OCI-LY1 (cell line): Measurements from ENCODE around the gene BICD1.

Experiments
- H2AFZ ChIP-seq: fragments of 200-600 bp; sonication (generic), shearing (Covaris generic); 2 replicates; pipeline ENCODE4 v1.6.0; 2014; ENCODE audit warnings: antibody characterized with exemption, mild to moderate bottlenecking, low read length
- H3F3A ChIP-seq: fragments of 200-600 bp; sonication (generic), shearing (Covaris generic); 2 replicates; pipeline ENCODE4 v1.6.0; 2014; ENCODE audit warnings: mild to moderate bottlenecking, antibody characterized with exemption, low read length, moderate library complexity; ENCODE audit not compliant: insufficient read depth
- H3K27ac ChIP-seq: fragments of 200-600 bp; sonication (generic); 2 replicates; pipeline ENCODE4 v1.5.1; 2014; ENCODE audit warnings: low read length, mixed run types, mild to moderate bottlenecking, low read depth; ENCODE audit not compliant: poor library complexity, severe bottlenecking
- H3K27me3 ChIP-seq: fragments of 200-600 bp; sonication (generic); 2 replicates; pipeline ENCODE4 v1.6.0; 2014; ENCODE audit warnings: antibody characterized with exemption, mild to moderate bottlenecking, low read length, moderate library complexity; ENCODE audit not compliant: insufficient read depth
- H3K36me3 ChIP-seq: fragments of 200-600 bp; sonication (generic); 2 replicates; pipeline ENCODE4 v1.6.1; 2014; ENCODE audit warnings: mild to moderate bottlenecking, antibody characterized with exemption, low read length, moderate library complexity, mixed read lengths; ENCODE audit not compliant: insufficient read depth
- H3K4me1 ChIP-seq: fragments of 200-600 bp; sonication (generic); 2 replicates; pipeline ENCODE4 v1.5.1; 2014; ENCODE audit warnings: mild to moderate bottlenecking, low read length, moderate library complexity; ENCODE audit not compliant: insufficient read depth, severe bottlenecking
- H3K4me2 ChIP-seq: fragments of 200-600 bp; sonication (generic), shearing (Covaris generic); 2 replicates; pipeline ENCODE4 v1.6.1; 2014; ENCODE audit warnings: low read length
- H3K4me3 ChIP-seq: fragments of 200-600 bp; sonication (generic); 2 replicates; pipeline ENCODE4 v1.5.1; 2014; ENCODE audit warnings: low read length, low read depth, mild to moderate bottlenecking, mixed read lengths; ENCODE audit not compliant: poor library complexity, severe bottlenecking
- H3K79me2 ChIP-seq: fragments of 200-600 bp; shearing (Covaris generic); 2 replicates; pipeline ENCODE4 v1.6.1; 2016; ENCODE audit warnings: mixed run types, low read length, mixed read lengths; ENCODE audit not compliant: insufficient read depth
- H3K9ac ChIP-seq: fragments of 200-600 bp; sonication (generic), shearing (Covaris generic); 2 replicates; pipeline ENCODE4 v1.6.1; 2014; ENCODE audit warnings: mild to moderate bottlenecking, low read length, mixed read lengths
- H3K9me2 ChIP-seq: fragments of 200-600 bp; sonication (generic), shearing (Covaris generic); 2 replicates; pipeline ENCODE4 v1.6.1; 2014; ENCODE audit warnings: low read depth, mild to moderate bottlenecking, low read length, mixed read lengths
- H3K9me3 ChIP-seq: fragments of 200-600 bp; shearing (Covaris generic); 2 replicates; pipeline ENCODE4 v1.6.1; 2014; ENCODE audit warnings: low read length, mixed read lengths
- H4K20me1 ChIP-seq: fragments of 200-600 bp; sonication (generic), shearing (Covaris generic); 2 replicates; pipeline ENCODE4 v1.6.0; 2016; ENCODE audit warnings: mild to moderate bottlenecking, low read length; ENCODE audit not compliant: insufficient read depth
- CTCF ChIP-seq: fragments of 200-600 bp; sonication (generic), shearing (Covaris generic); IDR thresholded peaks from 2 replicates; pipeline ENCODE4 v1.5.1; 2017; ENCODE audit warnings: mild to moderate bottlenecking, antibody characterized with exemption, low read length, moderate library complexity, mixed read lengths
- EZH2 ChIP-seq: fragments of 200-600 bp; sonication (generic), shearing (Covaris generic); IDR thresholded peaks from 2 replicates; pipeline ENCODE4 v1.8.0; 2017; ENCODE audit warnings: borderline replicate concordance, mixed run types, mild to moderate bottlenecking, antibody characterized with exemption, low read length, moderate library complexity, mixed read lengths

BICD1 gene

DNA sequence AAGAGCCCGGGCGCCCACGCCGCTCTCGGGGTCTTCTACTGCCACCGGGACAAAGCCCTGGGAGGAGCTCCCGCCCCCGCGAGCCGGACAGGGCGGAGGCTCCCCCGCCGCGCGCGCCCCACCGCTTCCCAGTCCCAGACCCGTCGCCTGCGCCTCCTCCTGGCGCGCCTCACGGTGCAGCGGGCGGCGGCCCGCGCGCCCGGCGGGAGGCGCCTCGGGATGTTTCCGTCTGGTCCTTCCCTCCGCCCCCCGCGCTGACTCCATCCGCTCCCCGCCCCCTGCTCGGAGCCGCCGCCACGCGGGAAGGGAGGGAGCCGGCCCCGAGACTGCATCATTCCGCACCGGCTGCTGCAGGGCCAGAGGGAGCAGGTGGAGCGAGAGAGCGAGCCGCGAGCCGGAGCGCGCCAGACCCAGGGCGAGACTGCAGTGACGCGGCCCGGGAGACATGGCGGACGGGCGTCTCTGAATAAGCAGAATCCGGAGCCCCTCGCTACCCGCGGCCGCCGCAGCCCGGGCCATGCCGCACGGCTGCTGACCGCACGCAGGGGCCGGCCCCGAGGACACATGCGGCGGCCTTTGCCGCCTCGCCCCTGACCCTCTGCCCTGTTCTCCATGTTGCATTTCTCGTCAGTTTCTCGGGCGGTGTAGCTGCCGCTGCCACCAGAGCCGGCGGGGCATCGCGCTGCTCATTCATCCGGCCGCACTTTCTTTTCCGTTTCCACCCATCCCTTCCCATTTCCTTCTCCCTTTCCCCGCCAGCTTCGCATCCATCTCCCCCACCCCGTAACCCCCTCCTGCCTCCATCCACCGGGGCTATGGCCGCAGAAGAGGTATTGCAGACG, at the start of gene BICD1:
BICD1 (plus strand) TSS at position 331 of the 842 bp plus-strand sequence; CDS start at position 816, 485 bp downstream.
- H4K20me1 ChIP-seq, result no peaks in the 10 kb centered on the region
- H3K4me3 ChIP-seq, result peak within 1 kb of the TSS; percentile 85
- peaks cover 35% of the 10 kb centered on the region for H3K79me2 ChIP-seq
- no peaks in the 10 kb centered on the region for H3K9me3 ChIP-seq
- peaks cover 38% of the 10 kb centered on the region for H3K4me1 ChIP-seq
- TF ChIP-seq CTCF, result peak; percentile 32; the same call in 1 of the 2 replicates
- TF ChIP-seq EZH2, result no peak
- no peak within 1 kb of the TSS for H2AFZ ChIP-seq
- H3K4me2 ChIP-seq, result peak within 1 kb of the TSS; percentile 93
- H3K36me3 ChIP-seq, result peaks cover 4% of the 10 kb centered on the region; the same call in 1 of the 2 replicates
- peak within 1 kb of the TSS; percentile 76 for H3K27ac ChIP-seq
- H3K9ac ChIP-seq, result peak within 1 kb of the TSS; percentile 90
- H3K9me2 ChIP-seq, result no peaks in the 10 kb centered on the region
- peaks cover 4% of the 10 kb centered on the region; the same call in 1 of the 2 replicates for H3F3A ChIP-seq
- no peaks in the 10 kb centered on the region for H3K27me3 ChIP-seq

- Histone ChIP-seq H3K4me2 (no peak overlapping the region), H3K36me3 (no peaks in the 10 kb centered on the region), H3K4me1 (peaks cover 28% of the 10 kb centered on the region), H3K9ac (no peak overlapping the region), H3K27me3 (no peaks in the 10 kb centered on the region), H3K27ac (no peak overlapping the region), H3K79me2 (no peaks in the 10 kb centered on the region), H2AFZ (no peak overlapping the region), H3K4me3 (no peak overlapping the region), H4K20me1 (no peaks in the 10 kb centered on the region), H3K9me2 (no peaks in the 10 kb centered on the region), H3F3A (no peaks in the 10 kb centered on the region), H3K9me3 (no peaks in the 10 kb centered on the region)
- TF ChIP-seq CTCF, result no peak
Measured at GRCh38 chr12:32061033-32061432, 45.6 kb upstream of the BICD1 start.

DNA sequence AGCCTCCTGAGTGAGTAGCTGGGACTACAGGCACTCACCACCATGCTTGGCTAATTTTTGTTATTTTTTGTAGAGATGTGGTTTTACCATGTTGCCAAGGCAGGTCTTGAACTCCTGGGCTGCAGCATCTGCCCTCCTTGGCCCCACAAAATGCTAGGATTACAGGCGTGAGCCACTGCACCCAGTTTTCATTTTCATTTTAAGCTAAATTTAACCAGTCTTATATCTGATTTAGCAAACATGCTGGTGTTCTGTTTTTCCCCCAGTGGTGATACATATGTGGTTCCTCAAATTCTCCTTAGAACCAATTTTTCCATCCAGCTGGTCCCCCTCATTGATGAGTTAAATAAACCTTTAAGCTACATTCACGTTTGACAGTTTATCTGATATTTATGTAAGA, 43.8 kb upstream of the BICD1 start:
- Histone ChIP-seq H3K9ac (no peak overlapping the region), H2AFZ (no peak overlapping the region)
- TF ChIP-seq EZH2 (no peak), CTCF (peak; percentile 11; the same call in 1 of the 2 replicates)

More for the DNA sequence above, 43.8 kb upstream of the BICD1 start:
- Histone ChIP-seq H3K4me1 (peaks cover 28% of the 10 kb centered on the region), H3K4me2 (peak overlapping the region; percentile 33; the same call in 1 of the 2 replicates), H3K36me3 (no peaks in the 10 kb centered on the region), H3K9me3 (no peaks in the 10 kb centered on the region), H3K27me3 (no peaks in the 10 kb centered on the region), H3F3A (no peaks in the 10 kb centered on the region), H3K9me2 (no peaks in the 10 kb centered on the region), H3K4me3 (no peak overlapping the region), H3K79me2 (no peaks in the 10 kb centered on the region), H3K27ac (peak overlapping the region; percentile 53), H4K20me1 (no peaks in the 10 kb centered on the region)
